Fibroblast of mammary gland (primary cell): Measurements from ENCODE around the gene TMEM19.

ENCODE experiments used
- DNase-seq: peaks from one replicate; pipeline ENCODE4 v3.0.0-alpha.2; 2010; ENCODE audit warnings: low read depth
- H3K4me3 ChIP-seq: 2 replicates; pipeline ENCODE4 v1.5.1; 2011; ENCODE audit warnings: low read depth, mild to moderate bottlenecking, low read length, moderate library complexity; ENCODE audit not compliant: control insufficient read depth
- CTCF ChIP-seq: conservative IDR thresholded peaks from 2 replicates; pipeline ENCODE4 v1.5.1; 2011; ENCODE audit warnings: low read depth, low read length, inconsistent platforms; ENCODE audit not compliant: control insufficient read depth, insufficient read depth

The TMEM19 gene

GRCh38 chr12:71664411-71665089 lies 21.3 kb upstream of the TMEM19 start:
- peak; percentile 23 for DNase-seq
- TF ChIP-seq CTCF: no peak
- peak overlapping the region; percentile 95 for H3K4me3 ChIP-seq

GRCh38 chr12:71665090-71665463 lies 20.8 kb upstream of the TMEM19 start:
- no peak for TF ChIP-seq CTCF
- no peak for DNase-seq
- peak overlapping the region; percentile 95 for H3K4me3 ChIP-seq

GRCh38 chr12:71666259-71666658 lies 19.6 kb upstream of the TMEM19 start:
- no peak overlapping the region for H3K4me3 ChIP-seq
- no peak for DNase-seq
- TF ChIP-seq CTCF: no peak

GRCh38 chr12:71671311-71671710 lies 14.6 kb upstream of the TMEM19 start:
- no peak for TF ChIP-seq CTCF
- no peak for DNase-seq
- H3K4me3 ChIP-seq: no peak overlapping the region

- no peak for DNase-seq
- TF ChIP-seq CTCF: no peak
- H3K4me3 ChIP-seq: no peak overlapping the region
Measured at GRCh38 chr12:71671816-71672215, 14.1 kb upstream of the TMEM19 start.

- no peak for TF ChIP-seq CTCF
- no peak overlapping the region for H3K4me3 ChIP-seq
- no peak for DNase-seq
Measured at GRCh38 chr12:71682466-71682865, 3.4 kb upstream of the TMEM19 start.

GRCh38 chr12:71683633-71684032 lies 2.2 kb upstream of the TMEM19 start:
- no peak for TF ChIP-seq CTCF
- DNase-seq: no peak
- no peak overlapping the region for H3K4me3 ChIP-seq
